ENCODE measurements around the gene ZNF423. TPM values are rescaled to one million over a fixed set of nuclear protein-coding genes. Genes with fewer than 3 reads are reported as not detected.
A peak's percentile ranks its signal among the peaks of the same experiment; 100 is the strongest.

Gene ZNF423
- total RNA-seq, 6 experiments from 2014 or later: 0.43 to 1.2 (median 0.89) TPM

DNA sequence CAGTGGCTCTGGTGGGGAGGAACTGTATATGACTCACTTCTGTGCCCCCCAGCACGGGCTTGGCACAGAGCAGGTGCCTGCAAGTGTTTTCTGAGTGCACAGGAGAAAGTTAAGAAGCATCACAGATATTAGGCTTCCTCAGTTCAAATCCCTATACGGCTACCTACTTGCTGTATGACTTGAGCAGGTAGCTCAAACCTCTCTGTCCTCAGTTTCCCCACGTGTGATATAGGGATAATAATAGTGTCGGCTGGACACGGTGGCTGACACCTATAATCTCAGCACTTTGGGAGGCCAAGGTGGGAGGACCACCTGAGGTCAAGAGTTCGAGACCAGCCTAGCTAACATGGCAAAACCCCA, 386.6 kb downstream of the ZNF423 start:
- Histone ChIP-seq H3K9me3 (no peaks in the 10 kb centered on the region), H3K27me3 (no peaks in the 10 kb centered on the region), H3K4me1 (peaks cover 0 to 10% (median 4%) of the 10 kb centered on the region in 4 donors), H3K36me3 (no peaks in the 10 kb centered on the region), H3K4me3 (no peak overlapping the region), H3K27ac (no peak overlapping the region)
- no peak for DNase-seq
- TF ChIP-seq, protein P1, sequence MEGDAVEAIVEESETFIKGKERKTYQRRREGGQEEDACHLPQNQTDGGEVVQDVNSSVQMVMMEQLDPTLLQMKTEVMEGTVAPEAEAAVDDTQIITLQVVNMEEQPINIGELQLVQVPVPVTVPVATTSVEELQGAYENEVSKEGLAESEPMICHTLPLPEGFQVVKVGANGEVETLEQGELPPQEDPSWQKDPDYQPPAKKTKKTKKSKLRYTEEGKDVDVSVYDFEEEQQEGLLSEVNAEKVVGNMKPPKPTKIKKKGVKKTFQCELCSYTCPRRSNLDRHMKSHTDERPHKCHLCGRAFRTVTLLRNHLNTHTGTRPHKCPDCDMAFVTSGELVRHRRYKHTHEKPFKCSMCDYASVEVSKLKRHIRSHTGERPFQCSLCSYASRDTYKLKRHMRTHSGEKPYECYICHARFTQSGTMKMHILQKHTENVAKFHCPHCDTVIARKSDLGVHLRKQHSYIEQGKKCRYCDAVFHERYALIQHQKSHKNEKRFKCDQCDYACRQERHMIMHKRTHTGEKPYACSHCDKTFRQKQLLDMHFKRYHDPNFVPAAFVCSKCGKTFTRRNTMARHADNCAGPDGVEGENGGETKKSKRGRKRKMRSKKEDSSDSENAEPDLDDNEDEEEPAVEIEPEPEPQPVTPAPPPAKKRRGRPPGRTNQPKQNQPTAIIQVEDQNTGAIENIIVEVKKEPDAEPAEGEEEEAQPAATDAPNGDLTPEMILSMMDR (IDR thresholded peaks at IDR 0.05): no peak
- no peak for TF ChIP-seq POLR2A (IDR thresholded peaks at IDR 0.05)
- intact Hi-C loops (cut with DNase I): no loop called here
- ATAC-seq: no peak
- WGBS (ENCODE audit: insufficient coverage, low coverage, low lambda C conversion rate, missing lambda C conversion rate): 88% methylated on average over 5 of the region's 6 CpGs

DNA sequence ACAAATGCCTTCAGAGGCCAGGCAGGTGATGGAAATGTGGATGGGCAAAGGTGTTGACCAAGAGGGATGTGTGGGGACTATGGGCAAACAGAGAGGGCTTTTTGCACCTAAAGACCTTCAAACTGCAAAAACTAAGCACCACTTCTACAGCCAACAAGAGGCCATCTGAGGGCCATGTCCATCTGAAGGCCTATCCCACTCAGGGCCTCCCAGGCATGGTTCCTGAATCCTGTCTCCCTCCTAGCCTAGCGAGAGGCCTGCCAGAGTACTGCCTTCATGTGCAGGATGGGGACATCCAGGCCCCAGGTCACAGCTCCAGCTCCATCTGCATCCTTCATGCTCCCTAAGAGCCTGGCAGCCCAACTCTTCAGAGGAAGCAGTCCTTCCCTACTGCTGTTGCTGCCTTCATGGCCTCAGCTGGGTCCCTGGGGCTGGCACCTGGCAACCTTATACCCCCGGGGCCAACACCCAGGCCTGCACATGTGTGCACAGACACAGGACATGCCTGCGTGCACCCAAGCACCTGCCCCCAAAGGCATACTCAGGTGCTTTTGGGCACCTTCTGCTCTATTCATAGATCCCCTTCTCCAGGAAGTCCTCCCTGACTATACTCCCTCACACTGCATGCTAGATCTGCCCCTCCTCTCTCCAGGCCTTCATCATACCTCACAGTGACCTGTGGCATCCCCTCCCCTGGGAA, 387.2 kb downstream of the ZNF423 start:
- no CpG with 5 or more reads among the region's 3 CpGs for WGBS (ENCODE audit: insufficient coverage, low coverage, low lambda C conversion rate, missing lambda C conversion rate)
- DNase-seq (peak in 1 of 3 donors; percentile 31), ATAC-seq (no peak)
- Histone ChIP-seq H3K27ac (no peak overlapping the region), H3K36me3 (no peaks in the 10 kb centered on the region), H3K9me3 (no peaks in the 10 kb centered on the region), H3K4me3 (no peak overlapping the region), H3K27me3 (no peaks in the 10 kb centered on the region), H3K4me1 (peaks cover 0 to 10% (median 4%) of the 10 kb centered on the region in 4 donors)
- intact Hi-C loops (cut with DNase I): no loop called here
- TF ChIP-seq POLR2A (IDR thresholded peaks at IDR 0.05): no peak
- TF ChIP-seq, protein P1 (IDR thresholded peaks at IDR 0.05): no peak

DNA sequence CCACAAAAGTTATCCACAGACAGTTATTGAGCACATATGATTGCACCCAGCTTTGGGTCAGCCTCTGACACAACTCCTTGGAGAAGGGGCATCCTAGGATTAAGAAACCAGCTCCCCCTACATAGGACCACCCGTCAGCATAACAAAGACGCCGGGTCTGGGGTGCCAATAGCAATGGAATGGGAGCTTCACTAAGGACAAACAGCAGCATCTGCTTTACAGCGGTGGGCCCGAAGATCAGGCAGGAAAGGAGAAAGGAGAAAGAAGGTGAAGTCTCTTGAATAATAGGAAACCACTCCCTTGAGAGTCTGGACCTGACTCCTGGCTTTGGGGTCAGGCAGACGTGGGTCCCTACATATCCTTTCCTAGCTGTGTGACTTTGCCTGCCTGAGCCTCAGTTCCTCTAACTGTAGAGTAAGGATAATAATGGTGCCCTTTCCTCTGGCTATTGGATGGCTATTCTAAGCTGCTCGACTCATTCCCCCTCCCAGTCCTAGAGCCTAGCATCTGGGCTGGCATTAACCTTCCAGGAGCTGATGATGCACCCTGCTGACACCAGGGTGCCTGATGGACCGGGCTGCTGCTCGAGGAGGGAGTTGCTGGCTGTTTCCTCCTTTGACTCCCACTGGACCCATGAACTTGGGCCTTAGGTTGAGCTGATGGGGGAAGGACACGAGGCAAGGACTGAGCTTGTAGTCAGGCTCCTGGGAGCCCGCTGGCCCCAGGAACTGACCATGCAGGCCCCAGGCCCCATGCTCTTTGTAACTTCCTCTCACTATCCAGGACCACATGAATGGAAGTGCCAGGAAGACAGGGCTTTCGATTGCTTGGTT, 388.2 kb downstream of the ZNF423 start:
- WGBS (ENCODE audit: insufficient coverage, low coverage, low lambda C conversion rate, missing lambda C conversion rate): 77% methylated on average over 2 of the region's 12 CpGs
- Histone ChIP-seq H3K36me3 (no peaks in the 10 kb centered on the region), H3K4me3 (no peak overlapping the region), H3K9me3 (no peaks in the 10 kb centered on the region), H3K4me1 (peaks cover 0 to 10% (median 4%) of the 10 kb centered on the region in 4 donors), H3K27ac (no peak overlapping the region), H3K27me3 (no peaks in the 10 kb centered on the region)
- DNase-seq (peak in 1 of 3 donors; percentile 16), ATAC-seq (no peak)
- TF ChIP-seq, protein P1 (IDR thresholded peaks at IDR 0.05): no peak
- no peak for TF ChIP-seq POLR2A (IDR thresholded peaks at IDR 0.05)
- intact Hi-C loops (cut with DNase I): no loop called here

DNA sequence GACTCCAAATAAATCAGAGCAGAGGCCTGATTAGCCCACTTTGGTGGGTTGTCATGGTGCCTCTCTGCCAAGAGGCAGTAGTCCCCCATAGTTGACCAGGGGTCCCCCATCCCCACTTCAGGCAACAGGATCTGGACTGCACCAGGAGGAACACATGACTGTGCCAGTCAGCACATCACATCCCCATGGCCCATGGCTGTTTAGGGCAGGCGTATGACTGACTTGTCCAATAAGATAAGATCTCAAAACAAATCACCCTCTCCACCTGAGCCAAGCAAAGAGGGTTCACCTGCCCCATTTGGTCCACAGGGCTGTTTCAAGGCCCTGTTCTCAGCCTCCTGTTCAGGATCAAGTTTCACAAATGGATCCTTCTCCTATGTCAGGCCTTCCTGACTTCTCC, 389.0 kb downstream of the ZNF423 start:
- WGBS (ENCODE audit: insufficient coverage, low coverage, low lambda C conversion rate, missing lambda C conversion rate): no CpG with 5 or more reads among the region's 1 CpG

More for the DNA sequence above, 389.0 kb downstream of the ZNF423 start:
- peak in 1 of 3 donors; percentile 28 for DNase-seq
- no peaks in the 10 kb centered on the region for H3K36me3 ChIP-seq
- H3K27me3 ChIP-seq: no peaks in the 10 kb centered on the region
- H3K4me1 ChIP-seq: peaks cover 0 to 10% (median 4%) of the 10 kb centered on the region in 4 donors
- no peak overlapping the region for H3K27ac ChIP-seq
- no peaks in the 10 kb centered on the region for H3K9me3 ChIP-seq
- ATAC-seq: no peak
- no peak overlapping the region for H3K4me3 ChIP-seq
- intact Hi-C loops (cut with DNase I): no loop called here
- TF ChIP-seq, protein P1 (IDR thresholded peaks at IDR 0.05): no peak
- no peak for TF ChIP-seq POLR2A (IDR thresholded peaks at IDR 0.05)

Measured in right lobe of liver (tissue), 6 donors.